Fibroblast of the aortic adventitia (primary cell): ENCODE results near the gene C17orf100. TPM values are rescaled to one million over a fixed set of nuclear protein-coding genes. Genes with fewer than 3 reads are reported as not detected.

ENCODE experiments used
- DNase-seq: peaks from one replicate; pipeline ENCODE4 v3.0.0-alpha.2; 2010; ENCODE audit warnings: low read depth
- H3K4me3 ChIP-seq: 2 replicates; pipeline ENCODE4 v1.5.1; 2011; ENCODE audit warnings: low read depth, mild to moderate bottlenecking, control low read depth, low read length, moderate library complexity
- CTCF ChIP-seq: IDR thresholded peaks from 2 replicates; pipeline ENCODE4 v1.5.1; 2011; ENCODE audit warnings: mild to moderate bottlenecking, low read length, control low read depth, inconsistent platforms; ENCODE audit not compliant: insufficient read depth
- total RNA-seq: library from RNA; depleted of rRNA; stranded (reverse); fragments of >200 nt; gene quantifications from 2 replicates; pipeline ENCODE4 v1.2.3, GENCODE V29; 2012; ENCODE audit warnings: low replicate concordance

Gene C17orf100
- total RNA-seq, 1 donor = 0.63 TPM

GRCh38 chr17:6669479-6670212 lies 18.1 kb downstream of the C17orf100 start:
- H3K4me3 ChIP-seq = no peak overlapping the region
- TF ChIP-seq CTCF = no peak
- DNase-seq = no peak

- no peak overlapping the region for H3K4me3 ChIP-seq
- DNase-seq = no peak
- TF ChIP-seq CTCF = no peak
Measured at GRCh38 chr17:6670571-6670970, 19.0 kb downstream of the C17orf100 start.

GRCh38 chr17:6670999-6671398 lies 19.4 kb downstream of the C17orf100 start:
- TF ChIP-seq CTCF = no peak

GRCh38 chr17:6671431-6671830 lies 19.9 kb downstream of the C17orf100 start:
- no peak overlapping the region for H3K4me3 ChIP-seq
- TF ChIP-seq CTCF = no peak
- no peak for DNase-seq

More at GRCh38 chr17:6670999-6671398, 19.4 kb downstream of the C17orf100 start:
- no peak for DNase-seq
- no peak overlapping the region for H3K4me3 ChIP-seq

- H3K4me3 ChIP-seq = no peak overlapping the region
- DNase-seq = no peak
- TF ChIP-seq CTCF = no peak
Measured at GRCh38 chr17:6674586-6674985, 23.0 kb downstream of the C17orf100 start.

- DNase-seq = no peak
- no peak overlapping the region for H3K4me3 ChIP-seq
- no peak for TF ChIP-seq CTCF
Measured at GRCh38 chr17:6675201-6675825, 23.8 kb downstream of the C17orf100 start.

- no peak for DNase-seq
- no peak overlapping the region for H3K4me3 ChIP-seq
- no peak for TF ChIP-seq CTCF
Measured at GRCh38 chr17:6676802-6677157, 25.2 kb downstream of the C17orf100 start.
